Brain pericyte (primary cell): ENCODE measurements around the gene MYH14.
A peak's percentile ranks its signal among the peaks of the same experiment; 100 is the strongest.
"Not testable (repeated sequence)": the region's sequence is repeated elsewhere in the genome, so short reads cannot be mapped to it uniquely, and the experiment has no call there.

Experiments used
- DNase-seq: peaks from one replicate; pipeline ENCODE4 v3.0.0-alpha.2; 2012; ENCODE audit warnings: low read depth, low spot score

Gene MYH14

DNA sequence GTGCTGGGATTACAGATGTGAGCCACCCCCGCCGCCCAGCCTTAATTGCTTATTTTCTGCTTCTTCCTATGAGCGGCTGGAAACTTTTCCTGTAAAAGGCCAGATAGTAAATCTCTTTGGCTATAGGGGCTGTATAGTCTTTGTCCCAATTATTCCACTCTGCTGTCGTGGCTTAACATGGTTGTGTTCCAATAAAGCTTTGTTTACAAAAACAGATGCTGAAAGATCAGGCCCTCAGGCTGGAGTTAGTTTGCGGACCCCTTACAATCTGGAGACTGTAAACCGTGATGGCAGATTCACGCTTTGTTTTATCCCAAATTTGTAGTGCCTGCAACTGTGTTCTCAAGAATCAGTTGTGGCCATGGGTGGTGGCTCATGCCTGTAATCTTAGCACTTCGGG, 115.0 kb downstream of the MYH14 start:
- DNase-seq = no peak

DNA sequence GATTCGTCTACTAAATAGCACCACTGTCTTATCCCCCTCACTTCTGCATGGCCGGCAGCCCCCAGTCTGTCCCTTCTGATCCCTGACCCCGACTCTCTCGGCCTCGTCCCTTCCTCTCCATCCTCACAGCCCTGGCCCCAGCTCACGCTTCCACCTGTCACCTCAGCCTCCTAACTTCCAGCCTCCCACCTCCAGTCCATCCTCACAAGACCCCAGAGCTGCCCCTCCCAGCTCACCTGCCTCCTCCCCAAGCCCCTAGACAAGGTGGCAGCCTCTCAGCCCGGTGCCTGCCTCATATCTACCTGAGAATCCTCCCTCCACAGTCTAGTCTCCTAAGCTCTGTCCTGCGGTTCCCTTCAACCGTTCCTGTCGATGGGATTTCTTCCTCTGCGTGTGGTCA, 115.7 kb downstream of the MYH14 start:
- no peak for DNase-seq

DNA sequence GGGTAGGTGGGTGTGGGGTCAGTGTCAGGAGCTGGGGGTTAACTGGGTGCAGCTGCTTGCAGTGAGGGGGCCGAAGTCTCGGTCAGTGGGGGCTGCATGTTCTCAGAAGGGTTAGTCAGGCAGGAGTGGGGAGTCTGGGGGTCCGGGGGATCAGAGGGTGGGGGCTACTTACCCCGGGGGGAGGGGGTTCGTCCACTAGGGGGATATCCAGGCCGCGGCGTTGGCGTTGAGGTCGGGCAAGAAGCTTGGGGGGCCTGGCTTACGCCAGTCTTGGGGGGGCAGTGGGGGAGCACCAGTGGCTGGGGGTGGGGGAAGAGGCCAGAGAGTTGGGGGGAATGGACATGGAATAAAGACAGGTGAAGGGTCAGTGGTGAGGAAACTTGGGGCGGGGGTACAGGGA, 116.6 kb downstream of the MYH14 start:
- DNase-seq = no peak

DNA sequence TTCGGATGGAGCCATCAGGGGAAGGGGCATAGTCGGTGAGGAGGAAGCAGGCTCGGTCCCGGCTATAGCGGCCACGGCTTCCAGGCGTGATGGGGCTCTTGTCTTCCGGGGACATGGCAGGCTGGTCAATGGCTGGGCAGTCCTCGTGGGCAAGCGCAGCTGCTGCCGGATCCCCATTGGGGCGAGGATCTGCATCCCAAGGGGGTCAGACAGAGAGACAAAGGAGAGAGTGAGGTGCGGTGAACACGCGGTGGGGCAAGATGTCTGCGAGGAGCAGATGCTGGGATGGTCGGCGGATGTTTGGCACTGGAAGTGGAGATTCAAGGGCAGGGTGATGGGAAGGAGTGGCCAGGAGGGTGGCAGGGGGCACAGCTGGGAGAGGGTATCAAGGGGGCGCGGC, 117.2 kb downstream of the MYH14 start:
- no peak for DNase-seq

DNA sequence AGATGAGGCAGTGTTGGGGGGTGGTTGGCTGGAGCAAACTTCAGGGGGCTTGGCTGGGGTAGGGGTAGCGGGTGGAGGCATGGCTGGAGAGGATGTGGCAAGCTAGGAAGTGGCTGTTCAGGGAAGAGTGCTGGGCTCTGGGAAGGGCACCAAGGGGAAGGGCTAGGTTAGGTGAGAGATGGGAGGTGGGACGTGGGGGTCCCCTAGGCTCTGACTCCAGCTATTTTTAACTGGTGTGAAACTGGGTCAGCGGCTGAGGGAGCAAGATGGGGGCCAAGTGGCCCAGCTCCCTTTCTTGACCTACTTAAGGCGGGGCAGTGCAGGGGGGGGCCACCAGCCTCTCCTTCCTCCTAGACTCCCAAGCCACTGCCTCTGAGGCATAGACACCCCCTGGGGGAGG, 118.4 kb downstream of the MYH14 start:
- DNase-seq = no peak

DNA sequence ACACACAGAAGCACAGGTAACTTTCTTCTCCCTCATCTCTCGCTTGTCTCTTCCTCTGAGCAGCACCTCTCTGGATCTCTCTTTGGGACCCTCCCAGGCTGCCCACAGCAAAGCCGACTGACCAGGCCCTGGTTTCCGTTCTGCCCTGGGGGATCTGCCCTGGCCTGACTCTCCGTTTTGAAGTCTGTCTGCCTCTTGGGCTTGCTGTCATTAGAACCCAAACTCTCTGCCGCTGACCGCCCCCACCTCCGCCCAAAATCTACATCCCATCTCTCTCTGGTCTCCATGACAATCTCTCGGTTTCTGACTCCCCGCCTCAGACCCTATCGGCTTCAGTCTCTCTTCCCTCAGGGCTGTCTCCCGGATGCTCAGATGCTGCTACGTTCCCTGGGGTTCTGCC, 118.8 kb downstream of the MYH14 start:
- no peak for DNase-seq

DNA sequence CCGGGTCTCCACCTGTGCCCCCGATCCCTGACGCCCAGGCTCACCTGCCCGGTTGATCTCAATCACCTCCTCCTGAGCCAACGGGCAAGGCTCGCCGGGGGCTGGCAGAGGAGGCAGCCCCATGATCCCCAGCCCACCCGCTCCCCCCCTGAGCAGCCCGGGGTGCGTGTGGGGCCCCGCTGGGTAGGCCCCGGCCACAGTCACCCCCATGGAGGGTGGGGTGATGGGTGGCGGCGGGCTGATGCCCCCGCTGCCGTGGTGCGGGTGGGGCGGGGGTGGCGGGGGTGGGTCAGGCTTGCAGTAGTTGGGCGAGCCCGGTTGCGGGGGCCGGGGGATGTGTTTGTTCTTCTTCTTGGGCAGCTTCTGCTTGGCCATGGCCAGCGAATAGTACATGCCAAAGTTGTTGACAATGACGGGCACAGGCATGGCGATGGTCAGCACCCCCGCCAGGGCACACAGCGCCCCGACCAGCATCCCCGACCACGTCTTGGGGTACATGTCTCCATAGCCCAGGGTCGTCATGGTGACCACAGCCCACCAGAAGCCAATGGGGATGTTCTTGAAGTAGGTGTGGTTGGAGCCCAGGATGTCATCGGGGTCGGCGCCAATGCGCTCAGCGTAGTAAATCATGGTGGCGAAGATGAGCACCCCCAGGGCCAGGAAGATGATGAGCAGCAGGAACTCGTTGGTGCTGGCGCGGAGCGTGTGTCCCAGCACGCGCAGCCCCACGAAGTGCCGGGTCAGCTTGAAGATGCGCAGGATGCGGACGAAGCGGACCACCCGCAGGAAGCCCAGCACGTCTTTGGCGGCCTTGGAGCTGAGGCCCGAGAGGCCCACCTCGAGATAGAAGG, 119.7 kb downstream of the MYH14 start:
- no peak for DNase-seq

DNA sequence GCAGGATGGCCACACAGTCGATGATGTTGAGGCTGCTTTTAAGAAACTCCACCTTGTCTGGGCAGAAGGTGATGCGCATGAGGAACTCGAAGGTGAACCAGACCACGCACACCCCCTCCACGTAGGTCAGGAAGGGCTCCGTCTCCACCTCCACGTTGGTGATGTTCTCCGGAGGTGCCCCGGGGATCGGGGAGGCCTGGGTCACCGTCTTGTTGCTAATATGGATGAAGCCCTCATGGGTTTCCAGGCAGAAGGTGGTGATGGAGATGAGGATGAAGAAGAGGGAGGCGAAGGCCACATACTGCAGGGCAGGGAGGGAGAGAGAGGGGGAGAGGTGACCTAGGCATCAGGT, 120.3 kb downstream of the MYH14 start:
- no peak for DNase-seq

DNA sequence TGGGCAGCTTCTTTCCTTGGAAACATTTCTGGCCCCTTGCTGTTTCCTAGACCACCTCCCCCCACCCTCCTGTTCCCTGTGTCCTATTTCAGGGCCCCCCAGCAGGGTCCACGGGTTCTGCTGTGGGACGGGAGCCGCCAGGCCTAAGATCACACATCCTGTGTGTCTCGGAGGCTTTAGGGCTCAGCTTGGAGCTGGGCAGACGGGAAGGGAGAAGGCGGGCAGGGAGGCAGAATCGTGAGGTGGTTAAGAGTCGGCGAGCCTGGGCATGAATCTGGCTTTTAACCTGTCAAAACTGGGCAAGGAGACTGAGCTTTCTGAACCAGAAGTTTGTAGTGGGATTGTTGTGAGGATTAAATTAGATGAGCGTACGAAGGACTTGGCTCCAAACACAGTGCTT, 120.9 kb downstream of the MYH14 start:
- no peak for DNase-seq

DNA sequence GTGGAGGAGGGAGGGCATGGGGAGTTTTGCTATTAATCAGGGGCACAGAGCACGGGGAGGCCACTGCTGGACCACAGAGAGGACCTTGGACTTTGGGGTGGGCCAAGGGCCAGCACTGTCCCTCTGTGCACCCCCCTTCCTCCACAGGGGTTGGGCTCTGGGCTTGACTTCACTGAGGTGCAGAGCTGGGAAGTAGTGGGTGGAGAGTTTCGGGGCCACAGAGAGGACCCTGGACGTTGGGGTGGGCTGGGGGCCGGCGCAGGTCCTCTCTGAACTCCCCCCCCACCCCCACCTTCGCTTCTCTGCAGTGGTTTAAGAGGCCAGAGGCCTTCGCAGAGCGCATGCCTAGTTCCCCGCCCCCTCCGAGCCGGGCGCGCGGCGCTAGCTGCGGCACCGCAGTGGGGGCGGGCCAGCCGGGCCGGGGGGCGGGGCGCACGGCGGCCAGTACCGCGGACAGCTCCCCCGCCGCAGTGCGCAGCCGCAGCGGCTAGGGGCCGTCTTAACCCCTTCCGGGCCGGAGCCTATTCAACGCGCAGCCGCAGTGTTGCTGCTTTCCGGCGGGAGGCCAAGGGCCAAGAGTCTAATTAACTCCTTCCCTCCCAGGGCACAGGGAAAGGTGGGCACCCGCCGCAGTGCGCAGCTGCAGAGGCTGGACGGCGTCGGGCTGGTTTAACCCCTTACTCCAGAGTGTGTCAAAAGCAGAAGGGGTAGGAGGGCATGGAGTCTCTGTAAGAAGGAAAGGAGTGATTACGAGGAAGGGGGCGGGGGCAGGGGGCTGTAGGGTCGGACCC, 122.1 kb downstream of the MYH14 start:
- DNase-seq = no peak

DNA sequence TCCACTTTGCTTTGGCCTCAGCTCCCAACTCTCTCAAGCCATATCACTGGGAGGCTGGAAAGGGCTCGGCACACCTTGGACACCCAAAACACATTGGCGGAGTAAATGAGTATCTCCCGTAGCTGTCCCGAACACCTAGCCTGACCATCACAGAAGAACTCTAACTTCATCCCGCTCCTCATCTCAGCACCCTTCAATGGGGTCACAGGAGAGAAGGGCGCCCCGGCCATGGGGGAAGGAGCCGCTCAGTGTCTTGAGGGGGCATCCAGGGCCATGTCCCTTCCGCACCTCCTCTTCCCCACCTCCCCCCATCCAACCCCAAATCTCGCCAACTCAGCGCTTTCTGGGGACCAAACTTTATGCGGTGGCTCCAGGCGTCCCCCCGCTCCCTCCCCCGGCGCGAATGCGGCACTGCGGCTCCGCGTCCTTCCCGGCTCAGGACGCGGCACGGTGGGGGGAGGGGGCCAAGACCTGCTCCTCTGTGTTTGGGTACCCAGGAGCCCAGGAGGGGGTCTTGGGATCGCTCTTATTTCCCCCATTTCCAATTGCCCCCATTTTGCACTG, 122.8 kb downstream of the MYH14 start:
- DNase-seq = no peak

DNA sequence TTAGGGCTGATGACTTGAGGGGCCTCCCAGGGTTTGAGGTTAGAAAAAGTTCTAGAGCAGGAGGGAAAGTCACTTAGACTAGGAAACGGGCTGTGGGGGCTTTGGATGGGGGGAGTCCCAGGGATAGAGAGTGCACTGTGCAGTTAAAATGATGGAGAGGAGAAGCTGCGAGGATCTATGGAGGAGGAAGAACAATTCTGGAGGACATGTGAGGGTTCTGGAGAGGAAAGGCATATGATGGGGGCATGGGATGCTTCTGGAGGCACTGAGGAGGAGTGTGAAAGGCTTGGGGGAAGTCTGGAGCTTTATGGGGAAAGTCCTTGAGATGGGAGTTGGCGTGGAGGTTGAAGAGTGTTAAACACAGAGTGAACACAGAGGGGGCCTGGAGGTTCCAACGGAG, 123.6 kb downstream of the MYH14 start:
- DNase-seq = no peak

DNA sequence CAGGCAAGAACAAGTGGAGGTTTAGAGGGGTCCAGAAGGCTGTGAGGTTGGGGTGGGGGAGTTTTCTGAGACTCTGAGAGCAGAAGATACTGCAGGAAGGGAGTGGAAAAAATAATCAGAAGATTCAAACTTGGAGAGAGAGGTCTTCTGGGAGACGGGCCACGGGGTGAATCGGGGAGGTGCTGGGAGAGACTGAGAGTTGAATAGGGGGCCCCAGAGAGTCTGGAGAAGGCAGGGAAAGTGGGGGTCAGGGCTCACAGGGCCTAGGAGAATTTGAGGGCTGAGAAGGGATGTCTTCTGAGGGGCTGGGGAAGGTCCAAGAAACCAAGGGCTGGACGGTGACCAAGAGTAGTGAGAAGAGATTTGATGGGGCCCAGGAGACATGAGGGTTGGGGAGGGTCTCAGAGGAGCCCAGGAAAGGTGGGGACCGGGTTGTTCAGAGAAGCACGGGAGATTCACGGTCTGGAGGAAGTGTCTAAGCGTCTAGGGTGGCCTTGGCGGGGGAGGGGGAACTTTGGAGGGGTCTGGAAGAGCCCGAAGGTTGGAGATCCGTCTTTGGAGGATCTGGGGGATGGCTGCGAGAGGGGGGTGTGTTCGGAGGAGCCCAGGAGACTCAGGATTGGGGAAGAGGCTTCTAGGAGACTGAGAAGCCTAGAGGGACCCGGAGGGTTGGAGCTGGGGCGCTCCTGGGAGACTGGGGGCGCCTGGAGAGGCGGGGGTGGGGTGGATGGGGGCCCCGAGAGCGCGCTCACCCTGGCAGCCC, 124.2 kb downstream of the MYH14 start:
- DNase-seq = no peak

DNA sequence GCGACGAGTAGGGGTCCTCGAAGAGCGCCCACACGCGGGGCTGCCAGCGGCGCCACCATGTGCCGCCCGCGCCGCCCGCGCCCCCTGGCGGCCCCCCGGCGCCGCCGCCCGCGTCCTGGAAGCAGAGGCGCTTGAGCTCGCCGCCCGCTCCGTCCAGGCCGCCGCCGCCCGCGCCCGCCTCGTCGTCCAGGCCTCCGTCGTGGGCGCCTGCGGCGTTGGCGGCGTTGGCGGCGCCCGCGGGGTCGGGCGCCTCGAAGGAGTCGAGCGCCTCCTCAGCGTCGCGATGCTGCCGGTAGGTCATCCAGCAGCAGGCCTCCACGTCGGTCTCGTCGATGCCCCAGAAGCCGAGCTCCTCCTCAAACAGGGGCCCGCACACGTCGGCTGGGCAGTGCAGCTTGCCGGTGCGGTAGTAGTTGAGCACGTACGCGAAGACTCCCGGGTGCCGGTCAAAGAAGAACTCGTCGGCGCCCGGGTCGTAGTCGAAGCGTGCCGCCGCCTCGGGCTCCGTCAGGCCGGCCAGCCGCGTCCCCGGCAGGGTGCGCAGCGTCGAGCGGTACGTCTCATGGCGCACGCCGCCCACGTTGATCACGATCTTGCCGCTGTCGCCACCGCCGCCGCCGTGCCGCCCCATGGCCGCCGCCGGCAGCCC, 124.9 kb downstream of the MYH14 start:
- DNase-seq = no peak

DNA sequence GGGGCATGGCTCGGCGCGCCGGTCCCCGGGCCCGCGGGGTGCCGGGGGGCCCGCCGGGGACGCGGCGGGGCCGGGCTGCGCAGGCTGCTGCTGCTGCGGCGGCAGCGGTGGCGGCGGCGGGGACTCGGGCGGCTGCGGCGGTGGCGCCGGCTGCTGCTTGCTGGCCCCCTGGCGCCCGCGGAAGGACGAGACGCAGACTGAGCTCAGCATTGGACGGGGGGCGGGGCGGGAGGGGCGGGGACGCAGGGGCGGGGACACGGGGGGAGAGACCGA, 125.4 kb downstream of the MYH14 start:
- no peak for DNase-seq

DNA sequence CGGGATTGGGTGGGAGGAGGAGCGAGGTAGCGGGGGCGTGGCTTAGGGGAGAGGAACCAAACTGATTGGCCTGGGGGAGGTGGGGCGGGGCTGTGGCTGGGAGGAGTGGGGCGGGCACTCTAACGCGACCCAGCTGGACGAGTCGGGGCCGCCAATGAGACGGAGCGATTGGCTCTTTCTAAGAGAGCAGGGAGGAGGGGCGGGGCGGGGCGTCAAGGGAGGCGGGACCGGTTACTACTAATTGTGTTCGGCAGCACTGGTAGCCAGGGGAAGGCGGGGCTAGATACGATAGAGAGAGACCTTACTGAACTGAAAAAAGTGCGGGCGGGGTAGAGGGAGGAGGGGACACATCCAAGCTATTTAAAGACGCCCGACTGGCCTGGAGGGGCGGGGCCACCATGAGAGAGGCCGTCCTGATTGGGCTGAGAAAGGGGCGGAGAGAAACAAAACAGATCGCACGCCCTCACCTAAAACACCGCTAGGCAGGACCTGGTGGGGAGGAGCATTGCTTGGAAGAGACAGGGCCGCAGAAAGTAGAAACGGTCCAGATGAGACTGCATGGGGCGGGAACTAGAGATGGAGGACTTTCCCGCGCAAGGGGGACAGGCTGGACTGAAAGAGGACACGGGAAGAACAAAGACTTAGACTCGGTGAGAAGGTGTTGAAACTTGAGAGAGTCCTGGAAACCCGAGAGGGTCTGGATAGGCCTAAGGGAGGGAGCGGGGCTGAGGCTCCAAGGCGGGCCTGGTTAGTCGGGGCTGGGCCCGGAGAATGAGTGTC, 125.9 kb downstream of the MYH14 start, which contains the start of gene KCNC3:
TSS of gene KCNC3 (minus strand) at position 232 of the 780 bp plus-strand sequence. CDS start 295 bp downstream, outside the sequence.
- DNase-seq = peak; percentile 33

DNA sequence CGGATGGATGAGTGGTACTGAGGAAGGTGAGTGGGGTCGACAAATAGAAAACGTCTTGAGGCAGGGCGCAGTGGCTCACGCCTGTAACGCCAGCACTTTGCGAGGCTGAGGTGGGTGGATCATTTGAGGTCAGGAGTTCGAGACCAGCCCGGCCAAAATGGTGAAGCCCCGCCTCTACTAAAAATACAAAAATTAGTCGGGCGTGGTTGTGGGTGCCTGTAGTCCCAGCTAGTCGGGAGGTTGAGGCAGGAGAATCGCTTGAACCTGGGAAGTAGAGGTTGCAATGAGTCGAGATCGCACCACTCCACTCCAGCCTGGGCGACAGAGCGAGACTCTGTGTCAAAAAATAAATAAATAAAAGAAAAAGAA, 126.5 kb downstream of the MYH14 start:
- not testable (repeated sequence) for DNase-seq

DNA sequence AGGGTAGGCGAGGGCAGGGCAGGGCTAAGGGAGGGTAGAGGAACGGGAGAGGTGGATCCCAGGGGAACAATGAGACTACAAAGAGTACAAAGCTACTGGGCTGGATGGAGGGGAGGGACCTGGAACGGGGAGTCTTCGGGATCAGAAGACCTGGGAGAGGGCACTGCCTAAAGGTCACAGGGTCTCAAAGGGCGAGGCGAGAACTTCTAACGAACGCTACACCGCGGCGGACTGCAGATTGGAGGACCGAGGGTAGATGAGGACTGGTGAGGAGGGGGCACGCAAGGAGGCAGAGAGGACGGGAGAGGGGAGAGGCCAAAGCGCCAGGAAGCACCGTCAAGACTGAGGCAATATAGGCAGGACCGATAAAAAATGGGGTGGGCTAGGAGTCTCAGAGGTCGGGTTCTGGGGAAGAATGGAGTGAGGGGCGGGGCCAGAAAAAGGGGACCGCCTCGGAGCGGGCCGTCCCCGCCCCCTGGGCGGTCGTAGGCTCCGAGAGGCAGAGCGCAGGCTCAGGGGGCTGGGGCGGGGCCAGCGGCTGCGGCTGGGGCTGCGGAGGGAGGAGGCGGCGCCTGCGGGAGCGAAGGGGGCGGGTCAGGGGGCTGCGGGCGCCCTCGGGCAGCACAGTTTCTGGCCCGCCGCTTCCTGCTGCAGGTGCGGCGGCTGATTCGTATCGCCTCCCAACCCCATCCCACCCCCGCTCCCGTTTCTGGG, 127.1 kb downstream of the MYH14 start:
- DNase-seq = no peak

DNA sequence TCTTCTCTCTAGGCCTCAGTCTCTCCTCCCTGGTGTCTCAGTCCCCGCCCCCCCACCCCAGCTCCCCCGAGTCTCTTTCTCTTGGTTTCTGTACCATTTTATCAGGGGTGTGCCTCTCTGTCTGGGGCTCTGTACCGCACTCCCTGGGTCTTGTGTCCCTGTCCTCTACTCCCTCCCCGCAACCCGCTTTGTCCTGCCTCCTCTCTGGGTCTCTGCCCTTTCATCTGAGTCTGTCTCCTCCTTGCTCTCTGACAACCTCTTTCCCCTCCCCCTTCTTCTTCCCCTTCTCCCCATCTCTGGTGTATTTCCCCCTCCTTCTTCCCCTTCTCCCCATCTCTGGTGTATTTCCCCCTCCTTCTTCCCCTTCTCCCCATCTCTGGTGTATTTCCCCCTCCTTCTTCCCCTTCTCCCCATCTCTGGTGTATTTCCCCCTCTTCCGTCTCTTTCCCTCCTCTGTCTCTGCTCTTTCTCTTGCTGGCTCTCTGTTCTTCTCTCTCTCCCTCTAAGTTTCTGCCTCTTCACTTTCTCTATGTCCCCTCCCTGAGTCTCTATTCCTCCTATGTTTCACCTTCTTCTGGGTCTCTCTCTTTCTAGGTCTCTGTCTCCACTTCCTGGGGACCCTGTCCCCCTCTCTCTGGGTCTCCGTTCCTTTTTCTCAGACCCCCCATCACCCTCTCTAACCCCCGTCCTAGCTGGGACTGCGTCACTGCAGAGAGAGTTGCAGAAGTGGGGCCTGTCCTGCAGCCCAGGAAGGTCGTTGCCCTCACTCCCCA, 128.0 kb downstream of the MYH14 start:
- DNase-seq = no peak

DNA sequence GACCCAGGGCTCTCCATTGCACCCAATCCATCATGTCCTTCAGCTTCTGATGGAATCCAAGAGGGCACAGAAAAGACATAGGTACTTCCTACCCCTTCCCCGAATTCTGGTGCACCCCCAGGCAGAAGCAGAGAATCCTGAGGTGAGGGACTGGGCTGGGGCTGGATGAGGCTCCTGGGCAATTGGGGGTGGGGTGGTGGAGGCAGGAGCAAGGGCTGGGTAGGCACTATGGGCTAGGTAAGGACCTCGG, 128.5 kb downstream of the MYH14 start:
- DNase-seq = no peak
